ENCODE results near the gene TSHZ3. TPM values are rescaled to one million over a fixed set of nuclear protein-coding genes. Genes with fewer than 3 reads are reported as not detected.
A peak's percentile ranks its signal among the peaks of the same experiment; 100 is the strongest.

The TSHZ3 gene
- total and polyA plus RNA-seq, 2 of the 13 experiments (the other 11 are each of a cell fraction or from before 2014, with no cell fraction given): not detected

- Histone ChIP-seq H3K9ac (ENCODE audit: insufficient read depth, low read depth, low read length) (no peak overlapping the region), H2AFZ (ENCODE audit: low read length) (no peak overlapping the region), H3K4me2 (ENCODE audit: low read depth, low read length) (no peak overlapping the region), H3K27me3 (ENCODE audit: control insufficient read depth in 1 of 2, insufficient read depth in 2 of 2, low read length in 2 of 2) (peaks cover 0 to 5% of the 10 kb centered on the region in 2 experiments; a peak in 2 of 5 replicates), H3K79me2 (ENCODE audit: insufficient read depth, low read length) (no peaks in the 10 kb centered on the region), H3K36me3 (replicated peaks in 1 of 2; ENCODE audit: control insufficient read depth in 1 of 2, insufficient read depth in 2 of 2, low read length in 2 of 2) (no peaks in the 10 kb centered on the region), H3K4me1 (ENCODE audit: insufficient read depth, low read length) (no peaks in the 10 kb centered on the region), H3K9me3 (ENCODE audit: low read length) (no peaks in the 10 kb centered on the region), H3K27ac (ENCODE audit: extremely low read length, insufficient read depth, low read length) (no peak overlapping the region), H3K4me3 (replicated peaks in 1 of 3; ENCODE audit: insufficient read depth in 1 of 3, low read depth in 2 of 3, low read length in 3 of 3) (no peak overlapping the region), H4K20me1 (ENCODE audit: insufficient read depth, low read length) (no peaks in the 10 kb centered on the region)
- DNase-seq (ENCODE audit: low spot score) (no peak), FAIRE-seq (no peak), ATAC-seq (no peak)
- no TSS peak for BruUV-seq (replicated peaks)
- WGBS (ENCODE audit: low lambda C conversion rate): 23% methylated on average over 11 of the region's 14 CpGs
- intact Hi-C loops (cut with micrococcal nuclease; ENCODE audit: unreplicated experiment) (no loop called here), in situ Hi-C loops (cut with HindIII; ENCODE audit: extremely low pct_ligation_motif_present, low pct_unique_long_range_greater_than_20kb) (no loop called here)
- CTCF ChIA-PET (ENCODE audit: low intra/inter-chr PET ratio, low total read pairs): no interaction called here
- peak; percentile 67 for TF ChIP-seq MNT (IDR thresholded peaks at IDR 0.05)
- no peak for TF ChIP-seq KMT2B (CRISPR knock-in tag; IDR thresholded peaks at IDR 0.05)
- POLR2A ChIA-PET: no interaction called here
These were observed 22.8 kb downstream of the TSHZ3 start for GRCh38 chr19:31326329-31327028.

- WGBS (ENCODE audit: low lambda C conversion rate): 47% methylated on average over 11 of the region's 11 CpGs
- BruUV-seq (replicated peaks): no TSS peak
- no peak for TF ChIP-seq NR2F1 (CRISPR knock-in tag; IDR thresholded peaks at IDR 0.05)
- TF ChIP-seq HNF4A (CRISPR knock-in tag; IDR thresholded peaks at IDR 0.05): no peak
- TF ChIP-seq REPIN1 (CRISPR knock-in tag; IDR thresholded peaks at IDR 0.05; ENCODE audit: borderline replicate concordance, low read depth): no peak
- TF ChIP-seq ATF1 (CRISPR knock-in tag; IDR thresholded peaks at IDR 0.05): no peak
- no peak for TF ChIP-seq RARG (CRISPR knock-in tag; IDR thresholded peaks at IDR 0.05; ENCODE audit: low read depth)
- TF ChIP-seq ZNF776 (CRISPR knock-in tag; IDR thresholded peaks at IDR 0.05): no peak
- no peak for TF ChIP-seq POLR2A (IDR thresholded peaks at IDR 0.05; ENCODE audit: insufficient read depth in 1 of 2, low read depth in 2 of 2, low read length in 2 of 2)
- TF ChIP-seq ZNF101 (CRISPR knock-in tag; IDR thresholded peaks at IDR 0.05; ENCODE audit: borderline replicate concordance, low read depth): no peak
- no peak for TF ChIP-seq ZBTB25 (CRISPR knock-in tag; IDR thresholded peaks at IDR 0.05)
- TF ChIP-seq, protein P1, sequence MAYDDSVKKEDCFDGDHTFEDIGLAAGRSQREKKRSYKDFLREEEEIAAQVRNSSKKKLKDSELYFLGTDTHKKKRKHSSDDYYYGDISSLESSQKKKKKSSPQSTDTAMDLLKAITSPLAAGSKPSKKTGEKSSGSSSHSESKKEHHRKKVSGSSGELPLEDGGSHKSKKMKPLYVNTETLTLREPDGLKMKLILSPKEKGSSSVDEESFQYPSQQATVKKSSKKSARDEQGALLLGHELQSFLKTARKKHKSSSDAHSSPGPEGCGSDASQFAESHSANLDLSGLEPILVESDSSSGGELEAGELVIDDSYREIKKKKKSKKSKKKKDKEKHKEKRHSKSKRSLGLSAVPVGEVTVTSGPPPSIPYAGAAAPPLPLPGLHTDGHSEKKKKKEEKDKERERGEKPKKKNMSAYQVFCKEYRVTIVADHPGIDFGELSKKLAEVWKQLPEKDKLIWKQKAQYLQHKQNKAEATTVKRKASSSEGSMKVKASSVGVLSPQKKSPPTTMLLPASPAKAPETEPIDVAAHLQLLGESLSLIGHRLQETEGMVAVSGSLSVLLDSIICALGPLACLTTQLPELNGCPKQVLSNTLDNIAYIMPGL (CRISPR knock-in tag; IDR thresholded peaks at IDR 0.05; ENCODE audit: borderline replicate concordance in 1 of 2, low read depth in 1 of 2): no peak
- no peak for TF ChIP-seq FOXM1 (CRISPR knock-in tag; IDR thresholded peaks at IDR 0.05)
- no peak for TF ChIP-seq ZNF382 (CRISPR knock-in tag; IDR thresholded peaks at IDR 0.05; ENCODE audit: borderline replicate concordance)
- TF ChIP-seq XBP1 (CRISPR knock-in tag; IDR thresholded peaks at IDR 0.05): no peak
These were observed 23.9 kb downstream of the TSHZ3 start for GRCh38 chr19:31325342-31325741.

More at GRCh38 chr19:31325342-31325741, 23.9 kb downstream of the TSHZ3 start:
- Histone ChIP-seq H3K27ac (ENCODE audit: extremely low read length, insufficient read depth, low read length) (no peak overlapping the region), H4K20me1 (ENCODE audit: insufficient read depth, low read length) (no peaks in the 10 kb centered on the region), H2AFZ (ENCODE audit: low read length) (no peak overlapping the region), H3K4me3 (replicated peaks in 1 of 3; ENCODE audit: insufficient read depth in 1 of 3, low read depth in 2 of 3, low read length in 3 of 3) (no peak overlapping the region), H3K9me3 (ENCODE audit: low read length) (no peaks in the 10 kb centered on the region), H3K27me3 (ENCODE audit: control insufficient read depth in 1 of 2, insufficient read depth in 2 of 2, low read length in 2 of 2) (peaks cover 0 to 9% of the 10 kb centered on the region in 2 experiments; a peak in 2 of 5 replicates), H3K9ac (ENCODE audit: insufficient read depth, low read depth, low read length) (no peak overlapping the region), H3K36me3 (replicated peaks in 1 of 2; ENCODE audit: control insufficient read depth in 1 of 2, insufficient read depth in 2 of 2, low read length in 2 of 2) (no peaks in the 10 kb centered on the region), H3K4me2 (ENCODE audit: low read depth, low read length) (no peak overlapping the region), H3K4me1 (ENCODE audit: insufficient read depth, low read length) (no peaks in the 10 kb centered on the region), H3K79me2 (ENCODE audit: insufficient read depth, low read length) (no peaks in the 10 kb centered on the region)
- in situ Hi-C loops (cut with HindIII; ENCODE audit: extremely low pct_ligation_motif_present, low pct_unique_long_range_greater_than_20kb): no loop called here
- POLR2A ChIA-PET: no interaction called here
- DNase-seq (ENCODE audit: low spot score): no peak
- no peak for ATAC-seq
- FAIRE-seq: no peak
- CTCF ChIA-PET (ENCODE audit: low intra/inter-chr PET ratio, low total read pairs): no interaction called here
- intact Hi-C loops (cut with micrococcal nuclease; ENCODE audit: unreplicated experiment): no loop called here

Data from HepG2 (cell line).